ENCODE measurements around the gene NAP1L4. TPM values are rescaled to one million over a fixed set of nuclear protein-coding genes. Genes with fewer than 3 reads are reported as not detected.
A peak's percentile ranks its signal among the peaks of the same experiment; 100 is the strongest.

Gene NAP1L4
- total RNA-seq, 2 experiments from 2014 or later, result 222 to 226 TPM

- Mint-ChIP-seq H3K4me3 (no peak overlapping the region), H3K9me3 (no peaks in the 10 kb centered on the region), H3K4me1 (peaks cover 4% of the 10 kb centered on the region), H3K27me3 (peaks cover 22% of the 10 kb centered on the region), H3K36me3 (no peaks in the 10 kb centered on the region), H3K27ac (no peak overlapping the region)
- DNase-seq, result no peak
These were observed 68.4 kb downstream of the NAP1L4 start for GRCh38 chr11:2923446-2924375.

- Mint-ChIP-seq H3K4me3 (no peak overlapping the region), H3K4me1 (no peaks in the 10 kb centered on the region), H3K36me3 (no peaks in the 10 kb centered on the region), H3K27ac (no peak overlapping the region), H3K27me3 (peaks cover 14% of the 10 kb centered on the region), H3K9me3 (no peaks in the 10 kb centered on the region)
- DNase-seq, result no peak
These were observed 69.5 kb downstream of the NAP1L4 start for GRCh38 chr11:2922655-2923054.

GRCh38 chr11:2921742-2922493 is 70.2 kb downstream of the NAP1L4 start:
- H3K4me3 Mint-ChIP-seq, result no peak overlapping the region
- H3K4me1 Mint-ChIP-seq, result no peaks in the 10 kb centered on the region
- H3K9me3 Mint-ChIP-seq, result no peaks in the 10 kb centered on the region
- no peaks in the 10 kb centered on the region for H3K36me3 Mint-ChIP-seq
- DNase-seq, result no peak
- H3K27me3 Mint-ChIP-seq, result peaks cover 7% of the 10 kb centered on the region
- no peak overlapping the region for H3K27ac Mint-ChIP-seq

GRCh38 chr11:2921261-2921660 is 70.9 kb downstream of the NAP1L4 start:
- no peak for DNase-seq
- H3K9me3 Mint-ChIP-seq, result no peaks in the 10 kb centered on the region
- H3K4me1 Mint-ChIP-seq, result no peaks in the 10 kb centered on the region
- H3K27me3 Mint-ChIP-seq, result peaks cover under 1% of the 10 kb centered on the region
- H3K4me3 Mint-ChIP-seq, result no peak overlapping the region
- H3K27ac Mint-ChIP-seq, result no peak overlapping the region
- H3K36me3 Mint-ChIP-seq, result no peaks in the 10 kb centered on the region

- no peaks in the 10 kb centered on the region for H3K36me3 Mint-ChIP-seq
- DNase-seq, result no peak
- H3K9me3 Mint-ChIP-seq, result no peaks in the 10 kb centered on the region
- H3K27ac Mint-ChIP-seq, result no peak overlapping the region
- H3K4me3 Mint-ChIP-seq, result no peak overlapping the region
- H3K4me1 Mint-ChIP-seq, result no peaks in the 10 kb centered on the region
- no peaks in the 10 kb centered on the region for H3K27me3 Mint-ChIP-seq
These were observed 71.8 kb downstream of the NAP1L4 start for GRCh38 chr11:2920343-2920742.

- Mint-ChIP-seq H3K4me1 (no peaks in the 10 kb centered on the region), H3K9me3 (no peaks in the 10 kb centered on the region), H3K27ac (no peak overlapping the region), H3K27me3 (no peaks in the 10 kb centered on the region), H3K36me3 (no peaks in the 10 kb centered on the region), H3K4me3 (no peak overlapping the region)
- DNase-seq, result no peak
These were observed 72.3 kb downstream of the NAP1L4 start for GRCh38 chr11:2919837-2920236.

- DNase-seq, result no peak
- H3K9me3 Mint-ChIP-seq, result no peaks in the 10 kb centered on the region
These were observed 72.9 kb downstream of the NAP1L4 start for GRCh38 chr11:2919188-2919587.

GRCh38 chr11:2917842-2918490 is 74.2 kb downstream of the NAP1L4 start:
- Mint-ChIP-seq H3K4me3 (no peak overlapping the region), H3K9me3 (no peaks in the 10 kb centered on the region), H3K36me3 (no peaks in the 10 kb centered on the region), H3K27ac (no peak overlapping the region), H3K4me1 (peaks cover 10% of the 10 kb centered on the region), H3K27me3 (no peaks in the 10 kb centered on the region)
- no peak for DNase-seq

More at GRCh38 chr11:2919188-2919587, 72.9 kb downstream of the NAP1L4 start:
- Mint-ChIP-seq H3K4me3 (no peak overlapping the region), H3K4me1 (no peaks in the 10 kb centered on the region), H3K36me3 (no peaks in the 10 kb centered on the region), H3K27ac (no peak overlapping the region), H3K27me3 (no peaks in the 10 kb centered on the region)

- DNase-seq, result no peak
- no peaks in the 10 kb centered on the region for H3K27me3 Mint-ChIP-seq
- no peaks in the 10 kb centered on the region for H3K36me3 Mint-ChIP-seq
- H3K4me3 Mint-ChIP-seq, result no peak overlapping the region
- no peak overlapping the region for H3K27ac Mint-ChIP-seq
- H3K9me3 Mint-ChIP-seq, result no peaks in the 10 kb centered on the region
- peaks cover 10% of the 10 kb centered on the region for H3K4me1 Mint-ChIP-seq
These were observed 75.1 kb downstream of the NAP1L4 start for GRCh38 chr11:2916892-2917645.

- H3K36me3 Mint-ChIP-seq, result no peaks in the 10 kb centered on the region
- DNase-seq, result no peak
- H3K9me3 Mint-ChIP-seq, result no peaks in the 10 kb centered on the region
- no peak overlapping the region for H3K4me3 Mint-ChIP-seq
- H3K27ac Mint-ChIP-seq, result no peak overlapping the region
- no peaks in the 10 kb centered on the region for H3K27me3 Mint-ChIP-seq
- H3K4me1 Mint-ChIP-seq, result peaks cover 14% of the 10 kb centered on the region
These were observed 75.8 kb downstream of the NAP1L4 start for GRCh38 chr11:2916114-2916891.

GRCh38 chr11:2915473-2915872 is 76.7 kb downstream of the NAP1L4 start:
- Mint-ChIP-seq H3K27me3 (no peaks in the 10 kb centered on the region), H3K27ac (no peak overlapping the region), H3K4me3 (no peak overlapping the region), H3K36me3 (no peaks in the 10 kb centered on the region), H3K4me1 (peaks cover 14% of the 10 kb centered on the region), H3K9me3 (no peaks in the 10 kb centered on the region)
- DNase-seq, result no peak

- H3K9me3 Mint-ChIP-seq, result no peaks in the 10 kb centered on the region
- no peak overlapping the region for H3K4me3 Mint-ChIP-seq
- peaks cover 14% of the 10 kb centered on the region for H3K4me1 Mint-ChIP-seq
These were observed 77.5 kb downstream of the NAP1L4 start for GRCh38 chr11:2914455-2915195.

GRCh38 chr11:2913776-2914175 is 78.4 kb downstream of the NAP1L4 start:
- Mint-ChIP-seq H3K4me3 (peak overlapping the region; percentile 14), H3K9me3 (no peaks in the 10 kb centered on the region), H3K4me1 (peaks cover 14% of the 10 kb centered on the region), H3K36me3 (no peaks in the 10 kb centered on the region), H3K27ac (no peak overlapping the region), H3K27me3 (no peaks in the 10 kb centered on the region)
- DNase-seq, result no peak

More at GRCh38 chr11:2914455-2915195, 77.5 kb downstream of the NAP1L4 start:
- H3K36me3 Mint-ChIP-seq, result no peaks in the 10 kb centered on the region
- DNase-seq, result no peak
- no peak overlapping the region for H3K27ac Mint-ChIP-seq
- no peaks in the 10 kb centered on the region for H3K27me3 Mint-ChIP-seq
